Measurements from ENCODE around the gene SPAM1. TPM values are rescaled to one million over a fixed set of nuclear protein-coding genes. Genes with fewer than 3 reads are reported as not detected.

SPAM1 gene
- total RNA-seq, 1 experiment from 2014 or later = not detected

- DNase-seq (ENCODE audit: unreplicated experiment) = no peak
- Mint-ChIP-seq H3K9me3 (ENCODE audit: unreplicated experiment) (no peaks in the 10 kb centered on the region), H3K27me3 (ENCODE audit: insufficient read depth, unreplicated experiment) (no peaks in the 10 kb centered on the region), H3K36me3 (ENCODE audit: insufficient read depth, unreplicated experiment) (no peaks in the 10 kb centered on the region), H3K4me3 (ENCODE audit: unreplicated experiment) (no peak overlapping the region), H3K4me1 (ENCODE audit: insufficient read depth, unreplicated experiment) (peaks cover 6% of the 10 kb centered on the region), H3K27ac (ENCODE audit: low read depth, unreplicated experiment) (no peak overlapping the region)
- intact Hi-C loops (cut with micrococcal nuclease) = no loop called here
- POLR2A ChIA-PET = interaction anchor here (0.6 kb wide), 1 partner anchor 9 kb away, joined by 5 read pairs; no protein-coding TSS in a partner anchor
- CTCF ChIA-PET = interaction anchor here (0.6 kb wide), 1 partner anchor 350 kb away, joined by 3 read pairs; no protein-coding TSS in a partner anchor
- BruUV-seq (replicated peaks) = no TSS peak
- no peak for TF ChIP-seq CTCF (IDR thresholded peaks at IDR 0.05; ENCODE audit: unreplicated experiment)
Measured at GRCh38 chr7:123945938-123946337, 20.9 kb downstream of the SPAM1 start.

- intact Hi-C loops (cut with micrococcal nuclease) = no loop called here
- TF ChIP-seq CTCF (IDR thresholded peaks at IDR 0.05; ENCODE audit: unreplicated experiment) = no peak
- ChIA-PET POLR2A (no interaction called here), CTCF (interaction anchor here (0.7 kb wide), 1 partner anchor 721 kb away, joined by 3 read pairs; no protein-coding TSS in a partner anchor)
- no TSS peak for BruUV-seq (replicated peaks)
- Mint-ChIP-seq H3K27me3 (ENCODE audit: insufficient read depth, unreplicated experiment) (no peaks in the 10 kb centered on the region), H3K27ac (ENCODE audit: low read depth, unreplicated experiment) (no peak overlapping the region), H3K9me3 (ENCODE audit: unreplicated experiment) (no peaks in the 10 kb centered on the region), H3K36me3 (ENCODE audit: insufficient read depth, unreplicated experiment) (no peaks in the 10 kb centered on the region), H3K4me3 (ENCODE audit: unreplicated experiment) (no peak overlapping the region), H3K4me1 (ENCODE audit: insufficient read depth, unreplicated experiment) (no peaks in the 10 kb centered on the region)
- DNase-seq (ENCODE audit: unreplicated experiment) = no peak
Measured at GRCh38 chr7:123948136-123948535, 23.1 kb downstream of the SPAM1 start.

- DNase-seq (ENCODE audit: unreplicated experiment) = peak; percentile 67
- Mint-ChIP-seq H3K27me3 (ENCODE audit: insufficient read depth, unreplicated experiment) (no peaks in the 10 kb centered on the region), H3K4me3 (ENCODE audit: unreplicated experiment) (no peak overlapping the region), H3K36me3 (ENCODE audit: insufficient read depth, unreplicated experiment) (no peaks in the 10 kb centered on the region), H3K9me3 (ENCODE audit: unreplicated experiment) (no peaks in the 10 kb centered on the region), H3K4me1 (ENCODE audit: insufficient read depth, unreplicated experiment) (peaks cover 9% of the 10 kb centered on the region), H3K27ac (ENCODE audit: low read depth, unreplicated experiment) (peak overlapping the region; percentile 10)
- CTCF ChIA-PET = interaction anchor here (0.5 kb wide), 1 partner anchor 807 kb away, joined by 3 read pairs; no protein-coding TSS in a partner anchor
- POLR2A ChIA-PET = no interaction called here
- no peak for TF ChIP-seq CTCF (IDR thresholded peaks at IDR 0.05; ENCODE audit: unreplicated experiment)
- intact Hi-C loops (cut with micrococcal nuclease) = no loop called here
- BruUV-seq (replicated peaks) = no TSS peak
Measured at GRCh38 chr7:123958186-123958703, 33.2 kb downstream of the SPAM1 start.

- intact Hi-C loops (cut with micrococcal nuclease) = no loop called here
- Mint-ChIP-seq H3K4me1 (ENCODE audit: insufficient read depth, unreplicated experiment) (peaks cover 9% of the 10 kb centered on the region), H3K27ac (ENCODE audit: low read depth, unreplicated experiment) (no peak overlapping the region), H3K9me3 (ENCODE audit: unreplicated experiment) (no peaks in the 10 kb centered on the region), H3K36me3 (ENCODE audit: insufficient read depth, unreplicated experiment) (no peaks in the 10 kb centered on the region), H3K27me3 (ENCODE audit: insufficient read depth, unreplicated experiment) (no peaks in the 10 kb centered on the region), H3K4me3 (ENCODE audit: unreplicated experiment) (no peak overlapping the region)
- no peak for TF ChIP-seq CTCF (IDR thresholded peaks at IDR 0.05; ENCODE audit: unreplicated experiment)
- ChIA-PET POLR2A (no interaction called here), CTCF (no interaction called here)
- DNase-seq (ENCODE audit: unreplicated experiment) = peak; percentile 12
- BruUV-seq (replicated peaks) = no TSS peak
Measured at GRCh38 chr7:123961771-123962170, 36.7 kb downstream of the SPAM1 start.

All from MCF 10A (cell line).